Erythroblast (primary cell): ENCODE results near the gene RFC5.

Experiments used
- GATA1 ChIP-seq: IDR thresholded peaks from 2 replicates; pipeline ENCODE4 v1.6.1; 2011; ENCODE audit warnings: low read depth, mild to moderate bottlenecking, control low read depth, low read length, moderate library complexity
- POLR2A ChIP-seq: IDR thresholded peaks from 2 replicates; pipeline ENCODE4 v1.6.1; 2011; ENCODE audit warnings: mild to moderate bottlenecking, low read length

- no peak for TF ChIP-seq POLR2A
- no peak for TF ChIP-seq GATA1
Measured at GRCh38 chr12:117968826-117969659, 47.5 kb upstream of the RFC5 start, which contains the start of gene KSR2.
